GM23248 (cell line): ENCODE results near the gene CEP164. TPM values are rescaled to one million over a fixed set of nuclear protein-coding genes. Genes with fewer than 3 reads are reported as not detected.

Experiments used
- DNase-seq: peaks from one replicate; pipeline ENCODE4 v3.0.0-alpha.2; 2015
- H2AFZ ChIP-seq: fragments of 200-600 bp; sonication (generic); 2 replicates; pipeline ENCODE4 v1.6.1; 2016; ENCODE audit warnings: antibody characterized with exemption
- H3F3A ChIP-seq: fragments of 200-600 bp; sonication (generic); 2 replicates; pipeline ENCODE4 v1.6.1; 2016; ENCODE audit warnings: mild to moderate bottlenecking, antibody characterized with exemption, mixed run types; ENCODE audit not compliant: insufficient read depth
- H3K27ac ChIP-seq: fragments of 200-600 bp; sonication (generic); 2 replicates; pipeline ENCODE4 v1.5.1; 2016; ENCODE audit warnings: mild to moderate bottlenecking
- H3K27me3 ChIP-seq: fragments of 200-600 bp; sonication (generic); replicated peaks from 2 replicates; pipeline ENCODE4 v1.6.1; 2016; ENCODE audit warnings: mild to moderate bottlenecking; ENCODE audit not compliant: insufficient read depth
- H3K36me3 ChIP-seq: fragments of 200-600 bp; sonication (generic); 2 replicates; pipeline ENCODE4 v1.6.1; 2016; ENCODE audit warnings: low read depth, mild to moderate bottlenecking
- H3K4me1 ChIP-seq: fragments of 200-600 bp; sonication (generic); 2 replicates; pipeline ENCODE4 v1.6.1; 2016; ENCODE audit warnings: mild to moderate bottlenecking; ENCODE audit not compliant: insufficient read depth
- H3K4me2 ChIP-seq: fragments of 200-600 bp; sonication (generic); one replicate; pipeline ENCODE4 v1.6.1; 2016; ENCODE audit warnings: mild to moderate bottlenecking; ENCODE audit not compliant: unreplicated experiment
- H3K4me3 ChIP-seq: fragments of 200-600 bp; sonication (generic); 2 replicates; pipeline ENCODE4 v1.5.1; 2016; ENCODE audit warnings: mild to moderate bottlenecking
- H3K79me2 ChIP-seq: fragments of 200-600 bp; sonication (generic); 2 replicates; pipeline ENCODE4 v1.6.1; 2016; ENCODE audit warnings: mild to moderate bottlenecking; ENCODE audit not compliant: insufficient read depth
- H3K9ac ChIP-seq: fragments of 200-600 bp; sonication (generic); 2 replicates; pipeline ENCODE4 v1.6.1; 2016; ENCODE audit warnings: mild to moderate bottlenecking
- H3K9me2 ChIP-seq: fragments of 200-600 bp; sonication (generic); 2 replicates; pipeline ENCODE4 v1.6.1; 2016; ENCODE audit warnings: mixed run types, mild to moderate bottlenecking, moderate library complexity; ENCODE audit not compliant: insufficient read depth
- H3K9me3 ChIP-seq: fragments of 200-600 bp; sonication (generic); one replicate; pipeline ENCODE4 v1.6.1; 2017; ENCODE audit warnings: low read depth
- H4K20me1 ChIP-seq: fragments of 200-600 bp; sonication (generic); 2 replicates; pipeline ENCODE4 v1.6.0; 2016; ENCODE audit not compliant: insufficient read depth
- EZH2 ChIP-seq: fragments of 200-600 bp; sonication (generic); IDR thresholded peaks from 2 replicates; pipeline ENCODE4 v1.6.1; 2018; ENCODE audit warnings: antibody characterized with exemption, mild to moderate bottlenecking; ENCODE audit not compliant: insufficient read depth, poor library complexity, severe bottlenecking
- EZH2phosphoT487 ChIP-seq: fragments of 200-600 bp; sonication (generic); IDR thresholded peaks from 2 replicates; pipeline ENCODE4 v1.6.1; 2018; ENCODE audit warnings: antibody characterized with exemption, moderate library complexity, mild to moderate bottlenecking, low read depth; ENCODE audit not compliant: insufficient read depth
- WGBS, 2 experiments: methylation state at CpG; one replicate each; pipeline ENCODE4 v1.1.6; 2015 to 2017; ENCODE audit warnings: low lambda C conversion rate in 2 of 2, low coverage in 1 of 2; ENCODE audit errors: missing lambda C conversion rate in 2 of 2; 5-methylcytosine and 5-hydroxymethylcytosine counted together
- in situ Hi-C: fragments of 300-500 bp; cut with MboI; formaldehyde crosslinking; loops from 2 replicates; pipeline ENCODE4 v1.15.0; 2020
- polyA plus RNA-seq: library from polyadenylated mRNA; unstranded; fragments of >200 nt; fragmentation: Nextera tagmentation; extraction: Ambion mirVana; gene quantifications from 2 replicates; pipeline ENCODE4 v1.2.1, GENCODE V29; 2016
- total RNA-seq: library from RNA; depleted of rRNA; stranded (reverse); fragments of >200 nt; shearing (Covaris generic); gene quantifications from 2 replicates; pipeline ENCODE4 v1.2.3, GENCODE V29; 2014

CEP164 gene
- total and polyA plus RNA-seq, 2 experiments from 2014 or later, result 20.3 to 30.9 TPM

DNA sequence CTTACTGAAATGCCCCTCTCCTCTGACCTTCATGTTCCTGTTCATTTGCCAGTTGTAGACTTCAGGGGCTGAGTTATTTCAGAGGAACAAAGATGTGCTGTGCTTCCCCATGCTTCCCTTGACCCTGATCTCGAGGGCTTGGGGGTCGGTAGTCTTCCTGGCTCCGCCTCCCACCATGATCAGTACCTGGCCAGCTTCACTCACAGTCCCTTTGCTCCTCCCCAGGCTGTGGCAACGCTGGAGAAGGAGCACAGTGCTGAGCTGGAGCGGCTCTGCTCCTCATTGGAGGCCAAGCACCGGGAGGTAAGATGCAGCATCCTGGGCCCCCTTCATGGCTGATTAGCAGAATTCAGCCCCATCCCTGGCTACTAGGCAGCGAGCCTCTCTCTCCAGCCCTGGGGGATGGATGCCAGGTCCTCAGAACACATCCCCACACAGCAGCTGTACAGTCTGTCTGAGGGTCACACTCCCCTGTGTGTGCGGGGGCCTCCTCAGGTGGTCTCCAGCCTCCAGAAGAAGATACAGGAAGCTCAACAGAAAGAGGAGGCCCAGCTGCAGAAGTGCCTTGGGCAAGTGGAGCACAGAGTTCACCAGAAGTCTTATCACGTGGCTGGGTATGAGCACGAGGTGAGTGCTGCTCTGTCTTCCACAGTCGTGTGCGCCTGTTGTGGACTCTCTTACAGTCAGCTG, 64.5 kb downstream of the CEP164 start:
- Histone ChIP-seq H3K4me1 (peaks cover 24% of the 10 kb centered on the region), H3F3A (peaks cover 28% of the 10 kb centered on the region), H3K27ac (no peak overlapping the region), H3K27me3 (no peaks in the 10 kb centered on the region), H2AFZ (no peak overlapping the region), H3K36me3 (peaks cover 22% of the 10 kb centered on the region; the same call in 1 of the 2 replicates), H3K9me3 (no peaks in the 10 kb centered on the region), H3K4me2 (no peak overlapping the region), H3K79me2 (no peaks in the 10 kb centered on the region), H3K9ac (no peak overlapping the region), H4K20me1 (no peaks in the 10 kb centered on the region), H3K9me2 (no peaks in the 10 kb centered on the region), H3K4me3 (no peak overlapping the region)
- in situ Hi-C loops, result no loop called here
- WGBS, 2 experiments, result 91 to 93% methylated on average over 12 of the region's 12 CpGs
- TF ChIP-seq EZH2 (no peak), EZH2phosphoT487 (no peak)
- no peak for DNase-seq

DNA sequence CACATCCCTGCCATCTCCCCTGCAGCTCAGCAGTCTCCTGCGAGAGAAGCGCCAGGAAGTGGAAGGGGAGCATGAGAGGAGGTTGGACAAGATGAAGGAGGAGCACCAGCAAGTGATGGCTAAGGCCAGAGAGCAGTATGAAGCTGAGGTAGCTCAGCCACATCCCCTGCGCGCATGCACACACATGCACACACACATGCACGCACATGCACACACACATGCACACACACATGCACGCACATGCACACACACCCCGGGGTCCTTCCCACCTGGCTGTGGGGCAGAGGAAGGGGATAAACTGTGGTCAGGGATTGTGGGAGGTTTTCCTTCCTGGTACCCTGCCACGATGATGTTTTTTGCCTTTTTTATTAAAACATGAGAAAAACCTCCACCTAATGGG, 65.3 kb downstream of the CEP164 start:
- Histone ChIP-seq H3K27ac (no peak overlapping the region), H3K4me2 (no peak overlapping the region), H3K4me3 (no peak overlapping the region), H3K9me2 (no peaks in the 10 kb centered on the region), H3K9ac (no peak overlapping the region), H3K9me3 (no peaks in the 10 kb centered on the region), H3K79me2 (no peaks in the 10 kb centered on the region), H3K27me3 (no peaks in the 10 kb centered on the region), H2AFZ (no peak overlapping the region), H3K4me1 (peaks cover 20% of the 10 kb centered on the region), H3F3A (peaks cover 20% of the 10 kb centered on the region), H4K20me1 (no peaks in the 10 kb centered on the region), H3K36me3 (peaks cover 29% of the 10 kb centered on the region; the same call in 1 of the 2 replicates)
- in situ Hi-C loops, result no loop called here
- TF ChIP-seq EZH2 (no peak), EZH2phosphoT487 (no peak)
- WGBS, 2 experiments, result 93 to 96% methylated on average over 8 of the region's 8 CpGs
- no peak for DNase-seq

DNA sequence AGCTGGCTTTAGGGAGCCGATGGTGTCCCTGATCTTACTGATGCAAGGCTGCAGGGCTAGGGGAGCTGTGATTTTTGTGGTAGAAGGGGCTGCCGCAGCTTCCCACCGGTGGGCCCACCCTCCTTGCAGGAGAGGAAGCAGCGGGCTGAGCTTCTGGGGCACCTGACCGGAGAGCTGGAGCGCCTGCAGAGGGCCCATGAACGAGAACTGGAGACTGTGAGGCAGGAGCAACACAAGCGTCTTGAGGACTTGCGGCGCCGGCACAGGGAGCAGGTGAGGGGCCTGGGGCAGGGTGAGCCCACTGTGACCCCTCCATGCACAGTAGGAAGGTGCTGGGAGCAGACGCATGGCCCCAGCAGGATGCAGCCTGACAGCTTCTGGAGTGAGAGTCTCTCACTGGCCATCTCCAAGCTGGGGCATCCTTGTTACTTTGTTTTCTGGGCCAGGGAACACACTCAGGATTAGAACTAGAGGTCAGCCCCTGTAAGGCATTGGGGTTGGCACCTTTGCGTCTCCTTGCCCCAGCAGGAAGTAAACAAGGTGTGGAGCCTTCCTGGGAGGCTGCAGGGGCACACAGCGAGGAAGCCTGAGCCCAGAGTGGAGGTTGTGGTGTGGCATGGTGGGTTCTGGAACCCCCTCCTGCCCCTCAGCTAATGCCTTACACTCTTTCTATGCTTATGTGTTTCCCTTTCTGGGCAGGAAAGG, 66.7 kb downstream of the CEP164 start:
- WGBS, 2 experiments, result 97 to 98% methylated on average over 14 of the region's 14 CpGs
- Histone ChIP-seq H3K4me3 (no peak overlapping the region), H3F3A (peaks cover 6% of the 10 kb centered on the region; the same call in 1 of the 2 replicates), H3K4me1 (peaks cover 6% of the 10 kb centered on the region), H3K27me3 (no peaks in the 10 kb centered on the region), H3K4me2 (no peak overlapping the region), H3K36me3 (peaks cover 37% of the 10 kb centered on the region; the same call in 1 of the 2 replicates), H3K9ac (no peak overlapping the region), H2AFZ (no peak overlapping the region), H3K9me2 (no peaks in the 10 kb centered on the region), H3K9me3 (no peaks in the 10 kb centered on the region), H4K20me1 (no peaks in the 10 kb centered on the region), H3K27ac (no peak overlapping the region), H3K79me2 (no peaks in the 10 kb centered on the region)
- TF ChIP-seq EZH2, result no peak
- no peak for TF ChIP-seq EZH2phosphoT487
- DNase-seq, result no peak
- in situ Hi-C loops, result no loop called here

DNA sequence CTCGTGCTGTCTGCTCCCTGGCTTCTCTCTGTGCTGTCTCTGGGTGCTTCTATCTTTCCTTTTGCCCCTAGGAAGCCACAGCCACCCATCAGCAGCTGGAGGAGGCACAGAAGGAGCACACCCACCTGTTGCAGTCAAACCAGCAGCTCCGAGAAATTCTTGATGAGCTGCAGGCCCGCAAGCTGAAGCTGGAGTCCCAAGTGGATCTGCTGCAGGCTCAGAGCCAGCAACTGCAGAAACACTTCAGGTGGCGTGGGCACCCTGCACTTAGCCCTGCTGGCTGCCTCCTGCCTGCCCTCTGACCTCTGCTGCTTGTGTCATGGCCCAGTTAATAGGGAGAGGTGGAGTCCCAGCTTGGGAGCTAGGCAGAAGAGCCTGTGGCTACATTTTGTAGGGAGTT, 67.8 kb downstream of the CEP164 start:
- Histone ChIP-seq H3F3A (no peaks in the 10 kb centered on the region), H3K27ac (no peak overlapping the region), H3K79me2 (peaks cover 4% of the 10 kb centered on the region; the same call in 1 of the 2 replicates), H3K4me3 (no peak overlapping the region), H3K4me1 (no peaks in the 10 kb centered on the region), H2AFZ (no peak overlapping the region), H3K4me2 (no peak overlapping the region), H3K27me3 (no peaks in the 10 kb centered on the region), H4K20me1 (no peaks in the 10 kb centered on the region; the same call in 1 of the 2 replicates), H3K36me3 (peaks cover 37% of the 10 kb centered on the region; the same call in 1 of the 2 replicates), H3K9me3 (no peaks in the 10 kb centered on the region), H3K9me2 (no peaks in the 10 kb centered on the region), H3K9ac (no peak overlapping the region)
- in situ Hi-C loops, result no loop called here
- no peak for DNase-seq
- WGBS, 2 experiments, result 92 to 93% methylated on average over 4 of the region's 4 CpGs
- TF ChIP-seq EZH2phosphoT487 (no peak), EZH2 (no peak)
